Muscle layer of colon (tissue), 2 donors: Measurements from ENCODE around the gene BACH2.
"Not testable (repeated sequence)": the region's sequence is repeated elsewhere in the genome, so short reads cannot be mapped to it uniquely, and the experiment has no call there.

ENCODE experiments used
- H3K27ac ChIP-seq: one replicate; pipeline ENCODE4 v1.7.0; 2013; ENCODE audit warnings: low read depth, mild to moderate bottlenecking, low read length, moderate library complexity
- H3K27me3 ChIP-seq, 2 donors: one replicate each; pipeline ENCODE4 v1.7.0; 2013; ENCODE audit warnings: low read length in 2 of 2, mild to moderate bottlenecking in 2 of 2; ENCODE audit not compliant: insufficient read depth in 2 of 2, control insufficient read depth in 1 of 2
- H3K36me3 ChIP-seq: one replicate; pipeline ENCODE4 v1.7.0; 2013; ENCODE audit warnings: mild to moderate bottlenecking, low read length; ENCODE audit not compliant: insufficient read depth
- H3K4me1 ChIP-seq: one replicate; pipeline ENCODE4 v1.7.0; 2013; ENCODE audit warnings: mild to moderate bottlenecking, low read length; ENCODE audit not compliant: insufficient read depth
- H3K4me3 ChIP-seq, 2 donors: one replicate each; pipeline ENCODE4 v1.7.0; 2013; ENCODE audit warnings: low read length in 2 of 2, low read depth in 1 of 2, mild to moderate bottlenecking in 1 of 2, moderate library complexity in 1 of 2
- H3K9ac ChIP-seq: one replicate; pipeline ENCODE4 v1.7.0; 2013; ENCODE audit warnings: low read length
- H3K9me3 ChIP-seq: one replicate; pipeline ENCODE4 v1.7.0; 2013; ENCODE audit warnings: mild to moderate bottlenecking, low read length
- donor health status: abdominal sarcoma.
- donor health status: Adenocarcinoma of cecum.

The BACH2 gene

GRCh38 chr6:90055924-90056323 lies 240.7 kb downstream of the BACH2 start:
- not testable (repeated sequence) for H3K36me3 ChIP-seq, H3K4me1 ChIP-seq, H3K9me3 ChIP-seq, H3K27me3 ChIP-seq, H3K9ac ChIP-seq, H3K27ac ChIP-seq, H3K4me3 ChIP-seq

GRCh38 chr6:90054193-90054592 lies 242.4 kb downstream of the BACH2 start:
- H3K9me3 ChIP-seq, H3K27ac ChIP-seq, H3K36me3 ChIP-seq, H3K4me1 ChIP-seq, H3K27me3 ChIP-seq, H3K4me3 ChIP-seq, H3K9ac ChIP-seq: not testable (repeated sequence)

- Histone ChIP-seq H3K36me3 (no peaks in the 10 kb centered on the region), H3K27me3 (no peaks in the 10 kb centered on the region), H3K27ac (no peak overlapping the region), H3K9ac (no peak overlapping the region), H3K4me3 (no peak overlapping the region), H3K4me1 (no peaks in the 10 kb centered on the region), H3K9me3 (no peaks in the 10 kb centered on the region)
Observed at GRCh38 chr6:90053614-90054013, 243.0 kb downstream of the BACH2 start.

- Histone ChIP-seq H3K4me1 (no peaks in the 10 kb centered on the region), H3K36me3 (no peaks in the 10 kb centered on the region), H3K9ac (no peak overlapping the region), H3K27me3 (no peaks in the 10 kb centered on the region), H3K27ac (no peak overlapping the region), H3K9me3 (no peaks in the 10 kb centered on the region), H3K4me3 (no peak overlapping the region)
Observed at GRCh38 chr6:90049295-90049694, 247.3 kb downstream of the BACH2 start.

- H3K4me1 ChIP-seq, result no peaks in the 10 kb centered on the region
- H3K36me3 ChIP-seq, result no peaks in the 10 kb centered on the region
- no peaks in the 10 kb centered on the region for H3K9me3 ChIP-seq
- H3K27ac ChIP-seq, result no peak overlapping the region
- H3K9ac ChIP-seq, result no peak overlapping the region
- no peaks in the 10 kb centered on the region for H3K27me3 ChIP-seq
- no peak overlapping the region for H3K4me3 ChIP-seq
Observed at GRCh38 chr6:90048206-90048967, 248.3 kb downstream of the BACH2 start.

GRCh38 chr6:90045535-90045934 lies 251.1 kb downstream of the BACH2 start:
- no peak overlapping the region for H3K9ac ChIP-seq
- H3K9me3 ChIP-seq, result no peaks in the 10 kb centered on the region
- H3K4me1 ChIP-seq, result no peaks in the 10 kb centered on the region
- no peak overlapping the region for H3K27ac ChIP-seq
- H3K27me3 ChIP-seq, result no peaks in the 10 kb centered on the region
- H3K36me3 ChIP-seq, result no peaks in the 10 kb centered on the region
- no peak overlapping the region for H3K4me3 ChIP-seq

GRCh38 chr6:90044833-90045381 lies 251.7 kb downstream of the BACH2 start:
- Histone ChIP-seq H3K9me3 (no peaks in the 10 kb centered on the region), H3K4me3 (no peak overlapping the region), H3K4me1 (no peaks in the 10 kb centered on the region), H3K27me3 (no peaks in the 10 kb centered on the region), H3K36me3 (no peaks in the 10 kb centered on the region), H3K27ac (no peak overlapping the region), H3K9ac (no peak overlapping the region)

- Histone ChIP-seq H3K27me3 (no peaks in the 10 kb centered on the region), H3K9me3 (no peaks in the 10 kb centered on the region), H3K27ac (no peak overlapping the region), H3K4me3 (no peak overlapping the region), H3K9ac (no peak overlapping the region), H3K36me3 (no peaks in the 10 kb centered on the region), H3K4me1 (no peaks in the 10 kb centered on the region)
Observed at GRCh38 chr6:90044182-90044832, 252.3 kb downstream of the BACH2 start.

GRCh38 chr6:90040931-90041330 lies 255.7 kb downstream of the BACH2 start:
- H3K9me3 ChIP-seq, result no peaks in the 10 kb centered on the region
- H3K9ac ChIP-seq, result no peak overlapping the region
- no peaks in the 10 kb centered on the region for H3K27me3 ChIP-seq
- no peak overlapping the region for H3K27ac ChIP-seq
- H3K4me3 ChIP-seq, result no peak overlapping the region
- H3K4me1 ChIP-seq, result no peaks in the 10 kb centered on the region
- no peaks in the 10 kb centered on the region for H3K36me3 ChIP-seq

- no peak overlapping the region for H3K9ac ChIP-seq
- H3K27me3 ChIP-seq, result no peaks in the 10 kb centered on the region
- H3K27ac ChIP-seq, result no peak overlapping the region
- peaks cover 4% of the 10 kb centered on the region for H3K4me1 ChIP-seq
- H3K4me3 ChIP-seq, result no peak overlapping the region
- H3K36me3 ChIP-seq, result no peaks in the 10 kb centered on the region
- no peaks in the 10 kb centered on the region for H3K9me3 ChIP-seq
Observed at GRCh38 chr6:90039911-90040310, 256.7 kb downstream of the BACH2 start.

GRCh38 chr6:90038961-90039653 lies 257.5 kb downstream of the BACH2 start:
- Histone ChIP-seq H3K9me3 (no peaks in the 10 kb centered on the region), H3K4me3 (no peak overlapping the region), H3K4me1 (peaks cover 8% of the 10 kb centered on the region), H3K36me3 (no peaks in the 10 kb centered on the region), H3K27ac (no peak overlapping the region), H3K27me3 (no peaks in the 10 kb centered on the region), H3K9ac (no peak overlapping the region)
